B cell (primary cell): ENCODE results near the gene ZNF302. TPM values are rescaled to one million over a fixed set of nuclear protein-coding genes. Genes with fewer than 3 reads are reported as not detected.
A peak's percentile ranks its signal among the peaks of the same experiment; 100 is the strongest.

ENCODE experiments used
- ATAC-seq: fragments of 200-7000 bp; cut with Tn5 transposase; one replicate; pipeline ENCODE4 v1.10.0; 2021; ENCODE audit warnings: low read depth, mild to moderate bottlenecking, moderate number of reproducible peaks, moderate library complexity
- CTCF ChIA-PET: fragments of 350-600 bp; sonication (Branson Sonifier 250); formaldehyde crosslinking; loops from one replicate; lab custom pipeline; 2021; ENCODE audit warnings: antibody characterized with exemption, inconsistent platforms; lab: Charles Lee
- POLR2A ChIA-PET: fragments of 350-600 bp; sonication (Branson Sonifier 250); formaldehyde crosslinking; loops from one replicate; lab custom pipeline; 2021; ENCODE audit warnings: antibody characterized with exemption; lab: Charles Lee
- DNase-seq: peaks from one replicate; pipeline ENCODE4 v3.0.0; 2013
- H2AFZ ChIP-seq: 2 replicates; pipeline ENCODE4 v1.6.1; 2012; ENCODE audit warnings: mild to moderate bottlenecking, low read depth, low read length; ENCODE audit not compliant: insufficient read depth, poor library complexity, severe bottlenecking
- H3K27ac ChIP-seq, 2 donors: 1 replicate in 1 of 2; 2 replicates in 1 of 2; pipeline ENCODE4 v1.5.1; 2012 to 2013; ENCODE audit warnings: low read length in 2 of 2, mild to moderate bottlenecking in 2 of 2, moderate library complexity in 1 of 2
- H3K27me3 ChIP-seq, 4 experiments: fragments of 200-600 bp in 1 of 4; sonication (generic) in 1 of 4; replicated peaks in 1 of 4; 1 replicate in 2 of 4; 2 replicates in 2 of 4; pipeline versions ENCODE4 v1.6.1 to v1.7.0; 2013 to 2016; ENCODE audit warnings: low read length in 3 of 4, mild to moderate bottlenecking in 2 of 4, mixed read lengths in 1 of 4, moderate library complexity in 1 of 4; ENCODE audit not compliant: insufficient read depth in 4 of 4, control insufficient read depth in 3 of 4; ENCODE audit errors: control extremely low read depth in 1 of 4
- H3K36me3 ChIP-seq, 2 experiments: replicated peaks in 1 of 2; 1 replicate in 1 of 2; 2 replicates in 1 of 2; pipeline versions ENCODE4 v1.6.1 to v1.7.1; 2013; ENCODE audit warnings: low read length in 1 of 2; ENCODE audit not compliant: insufficient read depth in 2 of 2, control insufficient read depth in 1 of 2; ENCODE audit errors: control extremely low read depth in 1 of 2, extremely low read depth in 1 of 2
- H3K4me1 ChIP-seq, 2 donors: fragments of 200-600 bp in 1 of 2; sonication (generic) in 1 of 2; 1 replicate in 1 of 2; 2 replicates in 1 of 2; pipeline versions ENCODE4 v1.5.1 to v1.6.1; 2013 to 2017; ENCODE audit warnings: low read length in 2 of 2; ENCODE audit not compliant: control insufficient read depth in 2 of 2, insufficient read depth in 2 of 2
- H3K4me2 ChIP-seq: replicated peaks from 2 replicates; pipeline ENCODE3; 2012; ENCODE audit warnings: mild to moderate bottlenecking, low read depth, low read length; ENCODE audit not compliant: poor library complexity, severe bottlenecking
- H3K4me3 ChIP-seq, 5 experiments: fragments of 200-600 bp in 1 of 5; sonication (generic) in 1 of 5; 1 replicate in 3 of 5; 2 replicates in 2 of 5; pipeline versions ENCODE4 v1.5.1 to v1.7.0; 2011 to 2016; ENCODE audit warnings: low read length in 4 of 5, mild to moderate bottlenecking in 4 of 5, low read depth in 2 of 5, control low read depth in 1 of 5, moderate library complexity in 1 of 5; ENCODE audit not compliant: insufficient read depth in 1 of 5; ENCODE audit errors: control extremely low read depth in 1 of 5, extremely low read depth in 1 of 5
- H3K79me2 ChIP-seq: fragments of 200-600 bp; sonication (generic); one replicate; pipeline ENCODE4 v1.6.0; 2016; ENCODE audit warnings: low read length; ENCODE audit not compliant: control insufficient read depth, insufficient read depth
- H3K9ac ChIP-seq: fragments of 200-600 bp; sonication (generic); 2 replicates; pipeline ENCODE4 v1.6.1; 2017; ENCODE audit warnings: mild to moderate bottlenecking, low read length, moderate library complexity
- H3K9me3 ChIP-seq, 3 donors: one replicate each; pipeline versions ENCODE4 v1.6.1 to v1.7.1; 2013; ENCODE audit warnings: low read length in 2 of 3; ENCODE audit not compliant: control insufficient read depth in 2 of 3, insufficient read depth in 1 of 3; ENCODE audit errors: control extremely low read depth in 1 of 3
- H4K20me1 ChIP-seq: 2 replicates; pipeline ENCODE4 v1.6.0; 2012; ENCODE audit warnings: mild to moderate bottlenecking, low read length; ENCODE audit not compliant: insufficient read depth, control insufficient read depth, poor library complexity, severe bottlenecking
- H3K27ac Mint-ChIP-seq: one replicate; pipeline ENCODE4 v1.8.0; 2021; ENCODE audit warnings: mixed read lengths
- H3K27me3 Mint-ChIP-seq: one replicate; pipeline ENCODE4 v1.8.0; 2021; ENCODE audit warnings: mixed read lengths
- H3K4me1 Mint-ChIP-seq: one replicate; pipeline ENCODE4 v1.8.0; 2021; ENCODE audit warnings: mixed read lengths
- H3K4me3 Mint-ChIP-seq: one replicate; pipeline ENCODE4 v1.8.0; 2021; ENCODE audit warnings: mixed read lengths
- H3K9me3 Mint-ChIP-seq: one replicate; pipeline ENCODE4 v1.8.0; 2022; ENCODE audit warnings: mixed read lengths; ENCODE audit not compliant: insufficient read depth
- CTCF ChIP-seq: fragments of 200-600 bp; IDR thresholded peaks from one replicate; pipeline ENCODE4 v1.8.0; 2022; ENCODE audit warnings: antibody characterized with exemption, mild to moderate bottlenecking
- EZH2 ChIP-seq: IDR thresholded peaks from 2 replicates; pipeline ENCODE4 v1.6.1; 2012; ENCODE audit warnings: borderline replicate concordance, low read depth, mild to moderate bottlenecking, moderate library complexity, low read length; ENCODE audit not compliant: insufficient read depth, poor library complexity, severe bottlenecking
- WGBS: methylation state at CpG from one replicate; pipeline ENCODE4 v1.1.5; 2013; ENCODE audit warnings: missing lambda C conversion rate; ENCODE audit not compliant: insufficient coverage; 5-methylcytosine and 5-hydroxymethylcytosine counted together
- intact Hi-C: fragments of 100-400 bp; cut with micrococcal nuclease; formaldehyde crosslinking; loops from one replicate; pipeline ENCODE4 v1.10.0; 2022
- polyA plus RNA-seq: library from polyadenylated mRNA; depleted of rRNA; stranded (reverse); fragments of >200 nt; gene quantifications from 2 replicates; pipeline ENCODE4 v1.2.3, GENCODE V29; 2012
- total RNA-seq, 2 donors: library from RNA; stranded (reverse); fragments of 120-200 nt in 1 of 2; gene quantifications; 1 replicate in 1 of 2; 2 replicates in 1 of 2; pipeline versions ENCODE4 v1.2.3 to v1.2.4, GENCODE V29; 2013 to 2022

ZNF302 gene
- total and polyA plus RNA-seq, 2 donors (not counting 1 experiment from before 2014, with no cell fraction given): 20.4 to 48.4 TPM

- WGBS: 15% methylated on average over 15 of the region's 20 CpGs
- Mint-ChIP-seq H3K4me1 (peaks cover 25% of the 10 kb centered on the region), H3K4me3 (peak overlapping the region; percentile 98), H3K27ac (peak overlapping the region; percentile 98), H3K9me3 (peaks cover 9% of the 10 kb centered on the region), H3K27me3 (peaks cover 10% of the 10 kb centered on the region)
- ATAC-seq: no peak
- Histone ChIP-seq H2AFZ (peak overlapping the region; percentile 94), H3K4me1 (peaks cover 13 to 17% of the 10 kb centered on the region in 2 donors), H4K20me1 (no peaks in the 10 kb centered on the region), H3K27ac (peak overlapping the region; percentile 87 to 90), H3K27me3 (peaks cover 0 to 13% (median 0%) of the 10 kb centered on the region in 4 experiments), H3K36me3 (peaks cover 13 to 24% of the 10 kb centered on the region in 2 experiments), H3K79me2 (peaks cover 7% of the 10 kb centered on the region), H3K4me2 (peak overlapping the region; percentile 74), H3K4me3 (peak overlapping the region; percentile 78 to 95 (median 91)), H3K9me3 (peaks cover 3 to 16% (median 6%) of the 10 kb centered on the region in 3 donors), H3K9ac (peak overlapping the region; percentile 92)
- no peak for DNase-seq
- CTCF ChIA-PET: interaction anchor here (1.2 to 2.4 kb wide), 2 partner anchors 35 to 56 kb away, joined by 4 to 7 read pairs; partner anchors contain the start of gene ZNF181
- TF ChIP-seq CTCF (no peak), EZH2 (no peak)
- intact Hi-C loops: no loop called here
- POLR2A ChIA-PET: interaction anchor here (0.7 kb wide), 1 partner anchor 57 kb away, joined by 5 read pairs; no protein-coding TSS in a partner anchor
These were observed 571 bp downstream of the ZNF302 start for GRCh38 chr19:34678085-34678412.

GRCh38 chr19:34678421-34678820, 943 bp downstream of the ZNF302 start:
- CTCF ChIA-PET: interaction anchor here (2.4 kb wide), 1 partner anchor 35 kb away, joined by 7 read pairs; no protein-coding TSS in a partner anchor
- POLR2A ChIA-PET: interaction anchor here (0.7 kb wide), 1 partner anchor 57 kb away, joined by 5 read pairs; no protein-coding TSS in a partner anchor
- WGBS: 69% methylated on average over 7 of the region's 10 CpGs
- Histone ChIP-seq H3K4me2 (peak overlapping the region; percentile 74), H3K27ac (no peak overlapping the region), H3K27me3 (peaks cover 0 to 9% (median 0%) of the 10 kb centered on the region in 4 experiments), H3K36me3 (peaks cover 13 to 28% of the 10 kb centered on the region in 2 experiments), H3K9ac (peak overlapping the region; percentile 92), H3K4me1 (peaks cover 13 to 17% of the 10 kb centered on the region in 2 donors), H3K4me3 (peak overlapping the region; percentile 78 to 95 (median 91)), H4K20me1 (no peaks in the 10 kb centered on the region), H3K9me3 (peaks cover 3 to 16% (median 6%) of the 10 kb centered on the region in 3 donors), H2AFZ (peak overlapping the region; percentile 94), H3K79me2 (peaks cover 7% of the 10 kb centered on the region)
- Mint-ChIP-seq H3K4me3 (peak overlapping the region; percentile 98), H3K4me1 (peaks cover 25% of the 10 kb centered on the region), H3K9me3 (peaks cover 9% of the 10 kb centered on the region), H3K27ac (peak overlapping the region; percentile 75), H3K27me3 (peaks cover 8% of the 10 kb centered on the region)
- no peak for ATAC-seq
- DNase-seq: no peak
- no peak for TF ChIP-seq CTCF
- intact Hi-C loops: no loop called here
